ENCODE results near the gene TPRN. TPM values are rescaled to one million over a fixed set of nuclear protein-coding genes. Genes with fewer than 3 reads are reported as not detected.

The TPRN gene
- total and polyA plus RNA-seq, 2 experiments from 2014 or later = 6.4 to 29.2 TPM

- TF ChIP-seq ZNF462 (CRISPR knock-in tag; IDR thresholded peaks at IDR 0.05) = no peak
- no peak for TF ChIP-seq ETS1 (IDR thresholded peaks at IDR 0.05)
- no peak for TF ChIP-seq POLR2AphosphoS5 (IDR thresholded peaks at IDR 0.05; ENCODE audit: low read depth)
- no peak for TF ChIP-seq CTCF (conservative IDR thresholded peaks at IDR 0.05; ENCODE audit: low read depth in 2 of 2)
- no peak for TF ChIP-seq NANOG (IDR thresholded peaks at IDR 0.05; ENCODE audit: borderline replicate concordance)
- no peak for TF ChIP-seq CREB1 (CRISPR knock-in tag; IDR thresholded peaks at IDR 0.05; ENCODE audit: low read depth)
- no peak for TF ChIP-seq EZH2phosphoT487 (IDR thresholded peaks at IDR 0.05; ENCODE audit: unreplicated experiment)
- no peak for TF ChIP-seq EZH2 (IDR thresholded peaks at IDR 0.05; ENCODE audit: low read depth, unreplicated experiment)
- TF ChIP-seq JUNB (IDR thresholded peaks at IDR 0.05; ENCODE audit: unreplicated experiment) = no peak
These were observed 4.9 kb downstream of the TPRN start (continued) for GRCh38 chr9:137195525-137196220.

Measured in GM23338 (cell line).